NT2/D1 (cell line): ENCODE data around the gene CARD14.

ENCODE experiments used
- SUZ12 ChIP-seq: IDR thresholded peaks from 2 replicates; pipeline ENCODE4 v1.6.1; 2011; ENCODE audit not compliant: insufficient read length, insufficient read depth; ENCODE audit errors: extremely low read depth
- YY1 ChIP-seq: IDR thresholded peaks from 2 replicates; pipeline ENCODE4 v1.6.1; 2011; ENCODE audit not compliant: insufficient read length, insufficient read depth
- ZNF274 ChIP-seq: IDR thresholded peaks from 2 replicates; pipeline ENCODE4 v1.6.1; 2011; ENCODE audit warnings: mild to moderate bottlenecking, low read depth, low read length

- TF ChIP-seq YY1, result no peak
- no peak for TF ChIP-seq ZNF274
- TF ChIP-seq SUZ12, result no peak
Measured at GRCh38 chr17:80202197-80202596, 32.4 kb downstream of the CARD14 start.
